Fibroblast of villous mesenchyme (primary cell): ENCODE measurements around the gene PLA2R1. TPM values are rescaled to one million over a fixed set of nuclear protein-coding genes. Genes with fewer than 3 reads are reported as not detected.
A peak's percentile ranks its signal among the peaks of the same experiment; 100 is the strongest.

Experiments
- DNase-seq: peaks from one replicate; pipeline ENCODE4 v3.0.0-alpha.2; 2010; ENCODE audit warnings: low read depth
- H3K4me3 ChIP-seq: 2 replicates; pipeline ENCODE4 v1.5.1; 2011; ENCODE audit warnings: low read depth, mild to moderate bottlenecking, low read length
- total RNA-seq: library from RNA; depleted of rRNA; stranded (reverse); fragments of >200 nt; gene quantifications from 2 replicates; pipeline ENCODE4 v1.2.3, GENCODE V29; 2012
- TF ChIP-seq, protein P1 (sequence below): IDR thresholded peaks from 2 replicates; pipeline ENCODE4 v1.5.1; 2012; ENCODE audit warnings: low read depth, mild to moderate bottlenecking, low read length; ENCODE audit not compliant: insufficient read depth

The PLA2R1 gene
- total RNA-seq, 1 donor, result 13.0 TPM

DNA sequence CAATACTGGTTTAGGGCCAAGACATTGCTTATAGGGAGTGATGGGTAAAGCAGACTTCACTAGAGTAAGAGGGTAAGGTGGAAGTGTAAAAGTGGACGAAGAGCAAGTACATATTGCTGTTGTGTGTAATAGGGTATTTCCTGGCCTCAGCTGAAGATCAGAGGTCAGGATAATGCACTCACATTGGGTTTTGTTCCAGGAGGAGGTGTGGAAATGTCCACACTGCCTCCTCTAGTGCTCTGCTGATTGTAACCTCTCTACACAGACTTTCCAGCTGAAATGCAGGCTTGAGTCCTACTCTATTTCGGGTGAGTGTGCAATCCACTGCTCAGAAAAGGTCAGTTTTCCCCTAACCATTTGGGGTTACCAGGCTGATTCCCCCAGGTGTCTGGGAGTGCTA, 41.7 kb upstream of the PLA2R1 start:
- H3K4me3 ChIP-seq, result no peak overlapping the region
- TF ChIP-seq, protein P1, sequence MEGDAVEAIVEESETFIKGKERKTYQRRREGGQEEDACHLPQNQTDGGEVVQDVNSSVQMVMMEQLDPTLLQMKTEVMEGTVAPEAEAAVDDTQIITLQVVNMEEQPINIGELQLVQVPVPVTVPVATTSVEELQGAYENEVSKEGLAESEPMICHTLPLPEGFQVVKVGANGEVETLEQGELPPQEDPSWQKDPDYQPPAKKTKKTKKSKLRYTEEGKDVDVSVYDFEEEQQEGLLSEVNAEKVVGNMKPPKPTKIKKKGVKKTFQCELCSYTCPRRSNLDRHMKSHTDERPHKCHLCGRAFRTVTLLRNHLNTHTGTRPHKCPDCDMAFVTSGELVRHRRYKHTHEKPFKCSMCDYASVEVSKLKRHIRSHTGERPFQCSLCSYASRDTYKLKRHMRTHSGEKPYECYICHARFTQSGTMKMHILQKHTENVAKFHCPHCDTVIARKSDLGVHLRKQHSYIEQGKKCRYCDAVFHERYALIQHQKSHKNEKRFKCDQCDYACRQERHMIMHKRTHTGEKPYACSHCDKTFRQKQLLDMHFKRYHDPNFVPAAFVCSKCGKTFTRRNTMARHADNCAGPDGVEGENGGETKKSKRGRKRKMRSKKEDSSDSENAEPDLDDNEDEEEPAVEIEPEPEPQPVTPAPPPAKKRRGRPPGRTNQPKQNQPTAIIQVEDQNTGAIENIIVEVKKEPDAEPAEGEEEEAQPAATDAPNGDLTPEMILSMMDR, result no peak
- DNase-seq, result no peak

DNA sequence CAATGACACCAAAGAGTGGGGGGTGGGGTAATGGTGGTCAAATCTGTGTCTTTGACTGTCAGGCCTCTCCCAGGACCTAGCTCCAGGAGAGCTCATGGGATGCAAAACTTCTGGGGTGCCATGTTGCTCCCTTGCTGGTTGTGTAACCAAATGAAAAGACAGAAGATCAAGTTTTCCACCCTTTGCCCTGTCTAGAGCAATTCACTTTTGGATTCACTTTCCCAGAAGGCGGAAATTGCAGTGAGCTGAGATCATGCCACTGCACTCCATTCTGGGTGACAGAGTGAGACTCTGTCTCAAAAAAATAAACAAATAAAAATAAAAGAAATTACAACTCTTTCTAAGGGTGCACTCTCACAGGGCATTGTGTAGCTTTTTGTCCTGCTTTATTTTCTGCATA, 34.9 kb upstream of the PLA2R1 start:
- TF ChIP-seq, protein P1, result no peak
- H3K4me3 ChIP-seq, result no peak overlapping the region
- DNase-seq, result no peak

DNA sequence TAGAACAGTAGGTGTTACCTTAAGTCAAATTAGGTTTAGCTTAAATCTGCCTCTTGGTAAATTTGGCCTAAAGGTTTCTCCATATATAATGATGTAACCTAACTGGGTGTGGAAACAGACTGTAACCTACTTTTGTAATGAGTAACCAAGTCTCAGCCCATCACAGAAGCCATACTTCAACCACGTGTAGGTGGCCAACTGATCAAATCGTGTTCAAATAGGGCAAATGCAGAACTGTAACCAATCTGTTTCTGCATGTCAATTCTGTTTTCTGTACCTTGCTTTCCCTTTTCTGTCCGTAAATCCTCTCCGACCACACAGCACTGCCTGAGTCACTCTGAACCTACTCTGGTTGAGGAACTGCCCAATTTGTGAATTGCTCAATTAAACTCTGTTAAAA, 34.0 kb upstream of the PLA2R1 start:
- no peak for DNase-seq
- TF ChIP-seq, protein P1, result no peak

DNA sequence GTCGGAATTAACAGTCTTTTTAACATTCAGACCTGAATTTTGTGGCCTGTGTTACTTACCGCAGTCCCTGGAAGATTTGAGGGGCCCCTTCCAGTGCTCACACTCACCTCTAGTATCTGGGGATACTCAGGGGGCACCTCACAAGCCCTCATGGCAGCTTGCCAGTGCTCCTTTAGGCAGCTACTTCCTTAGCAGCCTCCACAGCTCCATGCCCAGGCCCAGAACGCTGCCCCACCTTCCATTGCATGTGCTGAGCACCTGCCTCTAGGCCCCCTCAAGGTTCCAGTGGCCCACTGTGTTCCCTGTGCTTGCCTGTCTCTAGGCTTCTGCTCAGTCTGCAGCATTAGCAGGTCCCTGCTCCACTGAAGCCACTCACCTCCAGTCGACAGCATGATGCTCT, 30.0 kb upstream of the PLA2R1 start:
- no peak overlapping the region for H3K4me3 ChIP-seq
- no peak for DNase-seq
- TF ChIP-seq, protein P1, result no peak

More for the DNA sequence above, 34.0 kb upstream of the PLA2R1 start:
- no peak overlapping the region for H3K4me3 ChIP-seq

DNA sequence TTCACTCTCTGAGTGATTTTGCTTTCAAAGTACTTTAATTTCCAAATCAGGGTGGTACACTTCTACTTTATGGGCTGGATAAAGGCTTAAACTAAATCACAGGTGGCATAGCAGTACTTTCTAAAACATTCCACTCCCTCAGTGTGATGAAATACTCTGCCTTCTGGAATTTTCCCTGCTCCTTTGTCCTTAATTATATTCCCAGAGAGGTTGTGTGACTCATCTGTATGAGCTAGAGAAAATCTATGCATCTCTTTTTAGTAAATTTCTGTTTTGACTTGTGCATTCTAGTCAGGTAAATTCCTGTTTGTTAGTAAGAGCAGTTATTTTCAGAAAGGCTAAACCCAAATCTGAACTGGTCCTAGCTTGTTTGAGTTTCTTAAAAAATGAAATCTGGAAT, 29.0 kb upstream of the PLA2R1 start:
- TF ChIP-seq, protein P1, result no peak
- no peak overlapping the region for H3K4me3 ChIP-seq
- DNase-seq, result peak; percentile 54

DNA sequence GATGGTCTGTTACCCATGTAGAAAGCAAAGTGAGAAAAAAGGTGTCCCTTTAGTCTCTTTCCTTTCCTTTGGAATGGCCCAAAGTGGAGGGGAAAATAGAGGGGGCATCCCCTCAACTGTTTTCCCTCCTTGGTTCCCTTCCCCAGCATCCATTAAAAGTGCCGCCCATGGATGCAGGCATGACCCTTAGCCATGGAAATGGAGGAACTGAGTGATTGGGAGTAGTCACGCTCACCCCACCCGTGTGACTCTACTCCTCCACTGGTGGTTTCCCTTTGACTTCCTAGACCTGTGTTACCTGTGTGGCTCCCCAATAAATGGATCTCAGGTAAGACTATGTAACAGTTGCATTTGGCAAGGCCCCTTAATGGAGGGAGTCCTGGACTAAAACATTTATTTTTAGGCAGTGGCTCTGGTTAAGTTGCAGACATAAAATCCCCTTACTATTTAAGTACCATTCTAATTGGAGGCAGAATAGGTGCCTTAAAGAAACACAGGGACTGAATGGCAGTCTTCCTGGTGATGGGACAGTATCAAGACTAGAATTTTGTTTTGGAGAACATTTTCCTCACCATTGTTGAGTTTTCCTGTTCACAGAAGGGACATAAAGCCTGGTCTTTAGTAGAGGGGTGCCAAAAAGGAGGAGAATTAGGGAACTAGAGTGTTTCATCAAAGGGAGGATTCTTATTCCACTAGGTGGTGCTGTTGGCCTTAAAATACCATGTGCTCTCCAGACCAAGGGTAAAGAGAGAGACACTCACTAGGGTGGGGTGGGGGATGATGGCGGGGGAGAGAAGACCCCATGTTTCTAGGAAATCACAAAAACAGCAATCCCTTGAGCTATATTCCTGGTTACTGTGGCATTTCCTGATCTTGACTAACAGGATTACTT, 25.7 kb upstream of the PLA2R1 start:
- TF ChIP-seq, protein P1, result peak; percentile 36
- no peak overlapping the region for H3K4me3 ChIP-seq
- peak; percentile 28 for DNase-seq
